HTR-8/SVneo (cell line): ENCODE measurements around the gene TMTC2.
"Not testable (repeated sequence)": the region's sequence is repeated elsewhere in the genome, so short reads cannot be mapped to it uniquely, and the experiment has no call there.

ENCODE experiments used
- DNase-seq: peaks from one replicate; pipeline ENCODE4 v3.0.0; 2011; ENCODE audit warnings: low spot score, mixed read lengths; ENCODE audit not compliant: insufficient read length
- FAIRE-seq: peaks from 2 replicates; lab custom pipeline; 2011; peaks lifted over from hg19 to GRCh38; lab: Jason Lieb, UNC

Gene TMTC2

DNA sequence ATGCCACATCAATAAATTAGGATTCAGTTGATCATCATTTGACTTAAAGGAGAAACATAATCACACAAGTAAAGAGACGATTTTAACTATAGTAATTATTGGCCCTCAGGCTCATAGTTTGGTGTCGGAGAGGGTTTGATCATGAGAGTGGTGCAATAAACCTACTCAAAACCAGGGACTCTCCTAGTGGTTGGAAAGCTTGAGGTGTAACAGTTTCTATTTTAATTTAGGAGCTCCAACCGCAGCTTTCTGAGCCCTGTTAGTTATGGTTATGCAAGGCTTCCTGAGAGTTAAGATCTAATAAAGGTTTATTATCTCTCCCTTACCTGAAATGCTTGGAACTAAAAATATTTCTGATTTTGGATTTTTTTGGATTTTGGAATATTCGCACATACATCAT lies 36.4 kb downstream of the TMTC2 start:
- DNase-seq, result no peak
- FAIRE-seq, result no peak

DNA sequence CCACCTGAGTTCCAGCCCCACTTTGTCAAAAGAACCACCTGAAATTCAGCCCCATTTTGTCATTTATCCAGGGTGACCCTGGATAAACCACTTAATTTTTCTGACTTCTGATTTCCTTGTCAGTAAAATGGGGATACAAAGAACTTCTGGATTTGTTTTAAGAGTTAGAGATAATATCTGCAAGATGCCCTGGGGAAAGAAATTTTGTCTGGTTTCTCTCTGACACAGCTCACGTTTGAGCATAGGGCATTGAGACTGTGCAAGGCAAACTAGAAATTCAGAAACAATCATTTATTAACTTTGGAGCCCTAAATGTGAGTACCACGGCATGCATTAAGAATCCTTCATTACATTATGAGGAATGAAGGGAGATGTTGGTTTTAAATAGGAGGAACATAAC lies 37.2 kb downstream of the TMTC2 start:
- FAIRE-seq (no peak), DNase-seq (no peak)

DNA sequence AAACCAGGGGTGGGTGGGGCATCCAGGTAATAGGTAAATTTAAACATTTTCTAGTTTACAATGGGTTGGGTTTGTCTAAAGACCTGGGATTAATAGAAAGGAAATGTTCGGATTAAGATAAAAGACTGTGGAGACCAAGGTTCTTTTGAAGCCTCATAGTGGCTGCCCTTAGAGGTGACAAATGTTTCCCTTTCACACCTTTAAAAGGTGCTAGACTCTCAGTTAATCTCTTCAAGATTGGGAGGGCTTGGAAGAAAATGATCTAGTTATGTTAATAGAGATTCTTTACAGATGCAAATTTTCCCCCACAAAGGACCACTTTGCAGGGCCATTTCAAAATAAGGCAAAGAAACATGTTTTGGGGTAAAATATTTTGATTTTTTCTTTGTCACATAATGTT lies 39.0 kb downstream of the TMTC2 start:
- FAIRE-seq, result no peak

DNA sequence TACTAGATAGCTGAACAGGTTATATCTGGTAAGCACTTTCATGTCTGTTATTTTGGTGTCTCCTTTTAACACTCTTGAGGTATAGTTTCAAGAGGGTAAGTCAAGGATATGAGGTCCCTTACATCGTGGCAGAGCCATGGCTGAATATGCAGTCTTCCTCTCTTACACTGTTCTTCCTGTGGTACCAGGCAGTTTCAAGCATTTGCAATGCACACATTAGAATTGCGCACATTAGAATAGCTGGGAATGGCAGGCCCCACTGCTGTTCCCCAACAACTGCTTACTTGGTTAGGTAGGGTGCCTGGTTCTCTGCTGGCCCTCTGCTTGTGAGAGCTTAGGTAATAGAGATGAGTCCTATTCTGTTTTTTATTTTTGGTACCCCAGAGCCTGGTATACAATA lies 41.2 kb downstream of the TMTC2 start:
- FAIRE-seq, result no peak
- DNase-seq, result no peak

More for the DNA sequence above, 39.0 kb downstream of the TMTC2 start:
- no peak for DNase-seq

DNA sequence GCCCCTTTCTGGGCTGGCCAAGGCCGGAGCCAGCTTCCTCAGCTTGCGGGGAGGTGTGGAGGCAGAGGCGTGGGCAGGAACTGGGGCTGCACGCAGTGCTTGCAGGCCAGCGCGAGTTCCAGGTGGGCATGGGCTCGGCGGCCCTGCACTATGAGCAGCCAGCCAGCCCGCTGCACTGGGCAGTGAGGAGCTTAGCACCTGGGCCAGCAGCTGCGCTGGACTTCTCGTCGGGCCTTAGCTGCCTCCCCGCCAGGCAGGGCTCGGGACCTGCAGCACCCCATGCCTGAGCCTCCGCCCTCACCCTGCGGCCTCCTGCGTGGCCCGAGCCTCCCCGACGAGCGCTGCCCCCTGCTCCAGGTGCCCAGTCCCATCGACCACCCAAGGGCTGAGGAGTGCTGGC lies 42.0 kb downstream of the TMTC2 start:
- no peak for DNase-seq
- FAIRE-seq, result no peak

DNA sequence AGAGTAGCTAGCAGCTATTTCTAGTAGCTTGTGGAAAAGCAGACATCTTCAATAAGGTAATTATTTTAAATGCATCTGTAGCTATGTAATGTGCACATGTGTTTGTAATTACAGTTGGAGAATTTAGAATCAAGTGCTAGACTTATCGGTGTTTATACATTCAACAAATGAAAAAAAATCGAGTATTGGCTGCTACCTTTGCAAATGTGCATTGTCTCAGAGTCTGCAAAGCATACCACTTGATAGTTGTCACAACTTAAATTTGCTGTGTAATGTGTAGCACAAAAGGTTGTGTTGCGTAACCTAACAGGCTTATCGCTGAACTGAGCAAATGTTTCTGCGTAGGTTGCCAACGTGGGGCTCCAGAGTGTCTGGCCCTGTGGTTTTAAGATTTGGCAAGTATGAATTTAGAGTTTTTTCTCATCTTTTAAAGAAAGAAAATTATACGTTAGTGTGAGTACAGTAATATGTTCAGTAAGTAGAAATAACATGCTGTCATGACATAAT lies 44.3 kb downstream of the TMTC2 start:
- FAIRE-seq, result no peak
- DNase-seq, result no peak

DNA sequence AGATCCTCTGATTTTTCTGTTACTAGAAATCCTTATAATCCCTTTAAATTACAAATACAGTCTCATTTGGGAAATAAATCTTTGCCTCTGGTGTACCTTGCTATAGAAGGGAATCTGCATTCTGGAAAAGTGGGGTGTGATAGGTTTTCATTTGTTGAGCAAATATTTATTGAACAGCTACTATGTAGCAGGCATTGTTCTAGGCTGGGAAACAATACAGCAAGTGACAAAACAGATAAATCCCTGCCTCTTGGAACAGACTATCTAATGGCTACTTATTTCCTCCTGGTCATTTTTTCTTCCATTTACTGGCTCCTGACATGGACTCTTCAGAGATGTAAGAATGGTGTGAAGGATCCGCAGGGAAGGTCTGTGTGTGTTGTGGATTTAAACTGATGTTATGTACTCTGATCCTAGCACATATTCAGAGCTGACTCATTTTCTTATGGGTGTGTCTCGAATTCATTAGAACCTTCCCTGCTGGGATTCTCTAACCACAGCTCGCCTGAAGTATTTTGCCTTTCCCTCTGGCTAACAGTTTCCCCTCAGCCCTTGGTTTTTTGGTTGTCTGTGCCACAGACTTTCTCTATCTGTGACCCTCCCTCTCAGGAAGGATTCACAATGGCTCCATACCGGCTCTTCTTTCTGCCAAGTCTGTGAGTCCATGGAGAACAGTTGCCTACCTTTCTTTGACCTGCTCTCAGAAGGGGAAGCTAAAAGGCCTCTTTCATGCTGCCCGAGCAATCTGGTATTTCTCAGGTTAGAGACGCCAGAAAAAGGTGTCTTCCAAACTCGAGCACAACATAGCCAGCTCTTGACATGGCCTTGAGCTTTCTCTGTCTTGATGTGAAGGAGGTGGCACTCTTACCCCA lies 53.7 kb downstream of the TMTC2 start:
- no peak for FAIRE-seq
- DNase-seq, result no peak

DNA sequence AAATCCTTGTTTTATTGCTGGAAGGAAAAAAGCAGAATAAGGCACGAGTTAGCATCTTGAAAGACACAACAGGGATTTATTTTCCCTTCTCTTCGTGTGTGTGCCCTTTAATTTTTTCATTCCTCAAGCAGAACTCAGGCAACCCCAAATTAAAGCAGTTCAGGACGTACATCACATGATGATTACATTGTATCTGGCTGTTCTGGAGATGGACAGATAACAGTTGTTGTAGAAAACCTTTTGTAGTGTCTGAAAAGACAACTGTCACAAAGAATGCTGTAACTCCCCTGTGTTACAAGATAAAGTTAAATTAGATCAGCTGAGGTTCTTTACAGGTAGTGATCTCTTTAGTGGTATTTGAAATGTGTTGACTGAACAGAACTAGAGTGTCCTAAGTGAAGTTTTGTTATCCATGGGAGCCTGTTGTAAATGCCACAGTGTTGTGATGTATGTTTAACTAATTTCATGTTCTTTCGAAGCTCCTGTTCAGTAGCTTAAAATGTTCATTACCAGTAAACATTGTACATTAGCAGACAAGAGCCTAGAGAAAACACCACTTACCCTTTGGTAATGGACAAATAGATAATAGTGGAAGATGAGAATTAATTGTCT lies 58.5 kb downstream of the TMTC2 start:
- FAIRE-seq, result no peak
- no peak for DNase-seq

DNA sequence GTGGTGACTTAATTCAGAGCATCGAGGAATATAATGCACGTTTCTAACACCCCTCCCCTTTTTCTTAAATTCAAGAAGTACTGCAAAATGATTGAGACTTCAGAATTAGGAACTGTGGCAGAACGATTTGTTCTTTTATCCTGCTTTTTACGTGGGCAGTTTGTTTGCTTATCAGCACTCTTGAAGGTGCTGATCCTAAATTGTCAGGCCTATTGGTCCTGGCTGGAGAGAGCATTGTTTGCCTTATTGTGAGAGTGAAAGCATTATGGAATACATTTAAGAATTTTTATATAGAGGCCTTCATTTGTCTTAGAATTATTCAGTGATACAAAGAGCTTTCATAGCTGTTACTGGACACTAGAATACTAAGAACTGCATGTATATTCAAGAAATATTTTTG lies 59.1 kb downstream of the TMTC2 start:
- no peak for DNase-seq
- no peak for FAIRE-seq

DNA sequence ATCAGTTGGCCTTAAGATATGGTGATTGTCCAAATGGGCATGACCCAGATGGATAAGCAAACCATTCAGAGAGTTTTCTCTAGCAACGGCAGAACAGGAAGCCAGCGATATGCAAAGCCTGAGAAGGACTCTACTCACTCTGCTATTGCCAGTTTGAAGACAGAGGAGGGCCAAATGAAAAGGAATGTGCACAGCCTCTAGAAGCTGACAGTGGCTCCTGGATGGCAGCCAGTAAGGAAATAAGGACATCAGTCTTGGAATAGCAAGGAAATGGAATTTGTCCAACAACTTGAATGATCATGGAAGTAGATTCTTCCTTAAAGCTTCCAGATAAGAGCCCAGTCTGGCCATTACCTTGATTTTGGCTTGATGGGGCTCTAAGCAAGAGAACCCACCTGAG lies 60.0 kb downstream of the TMTC2 start:
- no peak for DNase-seq
- no peak for FAIRE-seq

DNA sequence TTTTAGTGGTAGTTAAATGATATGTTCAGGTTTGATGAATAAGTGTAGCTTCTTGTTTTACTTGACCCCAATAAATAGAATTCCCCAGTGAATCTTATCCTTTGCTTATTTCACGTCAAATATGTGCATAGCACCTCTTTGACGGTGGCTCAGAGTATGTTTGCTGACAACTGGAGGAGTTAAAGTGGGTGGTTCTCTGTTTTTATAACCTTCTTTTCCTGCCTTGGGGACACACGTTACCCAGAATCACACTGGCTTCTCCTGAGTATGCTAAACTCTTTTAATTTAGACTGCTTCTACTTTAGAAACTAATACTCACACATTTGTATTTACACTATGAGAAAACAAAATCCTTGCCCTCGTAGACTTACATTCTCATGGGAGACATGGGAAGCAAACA lies 62.3 kb downstream of the TMTC2 start:
- no peak for FAIRE-seq
- no peak for DNase-seq

DNA sequence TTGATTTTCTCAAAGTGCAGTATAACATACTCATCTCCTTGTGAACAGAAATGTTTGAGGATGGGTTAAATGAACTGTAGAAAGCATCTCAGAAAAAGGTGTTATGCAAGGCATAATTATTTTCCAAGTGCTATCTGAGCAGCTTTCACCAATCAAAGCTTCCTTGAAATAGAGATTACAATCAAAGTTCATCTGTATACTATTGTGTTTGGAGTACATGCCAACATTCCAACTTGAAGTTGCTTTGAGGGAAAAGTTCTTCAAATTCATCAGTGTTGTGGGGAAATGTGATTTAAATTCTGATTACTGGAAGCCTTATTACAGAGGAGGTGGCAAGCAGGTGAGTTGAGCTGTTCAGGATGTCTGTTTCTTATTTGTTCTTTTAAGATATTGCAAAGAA lies 68.2 kb downstream of the TMTC2 start:
- no peak for FAIRE-seq
- DNase-seq, result no peak

DNA sequence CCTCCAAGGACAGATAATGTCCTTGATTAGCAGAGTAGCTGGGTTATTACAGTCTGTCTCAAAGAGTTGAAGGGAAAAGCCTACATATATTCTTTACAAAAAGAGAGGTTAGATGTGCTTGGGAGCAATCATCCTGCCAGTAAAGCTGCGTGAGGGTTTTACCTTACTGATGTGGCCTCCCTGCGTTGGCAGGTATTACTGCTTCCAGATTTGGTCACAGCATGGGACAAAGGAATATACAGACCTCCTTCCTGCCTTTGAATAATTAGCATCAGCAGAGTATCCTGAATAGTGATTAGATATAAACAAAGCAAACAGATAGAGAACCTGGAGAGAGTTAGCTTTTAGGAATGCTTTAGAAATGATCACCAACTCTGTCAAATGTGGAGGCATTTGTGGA lies 69.6 kb downstream of the TMTC2 start:
- DNase-seq, result no peak
- no peak for FAIRE-seq

DNA sequence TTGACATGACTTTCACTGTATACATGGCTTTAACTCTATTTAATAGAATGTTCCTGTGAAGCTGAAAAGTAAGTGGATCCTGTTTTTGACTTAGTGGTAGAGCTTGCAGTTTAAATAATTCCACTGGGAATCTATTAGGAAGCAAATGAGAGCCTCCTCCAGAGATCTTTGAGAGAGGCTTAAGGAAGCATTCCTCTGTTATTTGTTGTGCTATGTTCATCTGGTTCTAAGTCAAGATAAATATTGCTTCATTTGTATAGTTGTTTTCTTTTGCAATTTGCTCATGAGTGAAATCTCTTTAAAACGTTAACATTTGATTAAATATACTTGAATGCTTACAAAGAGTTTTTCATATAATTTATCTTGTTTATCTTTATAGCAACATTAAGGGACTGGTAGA lies 70.4 kb downstream of the TMTC2 start:
- FAIRE-seq, result no peak
- DNase-seq, result no peak

DNA sequence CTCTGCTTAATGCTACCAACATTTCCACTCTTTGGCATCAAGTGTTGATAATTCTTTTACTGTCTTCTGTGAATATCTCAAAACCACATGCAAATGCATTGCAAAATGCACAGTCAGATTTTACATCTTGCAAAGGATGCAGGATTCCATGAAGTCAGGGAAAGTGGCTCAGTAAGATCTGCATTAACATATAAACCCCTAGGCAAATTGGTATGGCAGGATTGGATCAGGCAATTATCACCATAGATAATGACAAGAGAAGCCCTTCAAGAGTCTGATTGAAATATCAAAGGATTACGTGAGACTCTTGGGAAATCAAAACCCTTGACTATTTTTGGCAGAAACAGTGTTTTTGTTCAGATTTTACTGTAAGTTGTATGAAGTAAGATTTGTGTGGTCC lies 71.0 kb downstream of the TMTC2 start:
- DNase-seq, result no peak
- FAIRE-seq, result no peak

DNA sequence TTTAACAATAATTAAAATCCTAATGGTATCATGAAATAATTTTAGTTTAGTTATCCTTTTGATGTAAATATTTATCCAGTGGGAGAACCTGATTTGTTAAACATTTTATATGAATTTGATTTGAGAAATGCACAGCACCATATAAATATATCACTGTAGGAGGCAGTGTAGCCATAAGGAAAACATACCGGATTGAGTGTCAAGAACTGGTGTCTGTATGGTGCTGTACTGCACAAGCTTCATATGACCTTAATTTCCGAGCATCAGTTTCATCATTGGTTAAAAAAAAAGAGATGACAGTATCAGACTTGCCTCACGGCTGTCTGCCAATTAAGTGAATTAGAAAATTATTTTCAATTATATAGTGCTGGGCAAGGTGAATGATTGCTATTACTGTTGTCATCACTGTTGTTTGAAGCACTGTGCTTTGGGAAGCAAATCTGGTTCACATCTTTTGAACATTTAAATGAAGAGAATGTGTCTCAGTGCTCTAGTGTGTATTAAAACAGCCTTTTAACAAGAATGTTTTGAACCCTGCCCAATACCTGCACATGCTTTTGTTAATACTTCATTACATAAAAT lies 72.1 kb downstream of the TMTC2 start:
- no peak for DNase-seq
- FAIRE-seq, result no peak

DNA sequence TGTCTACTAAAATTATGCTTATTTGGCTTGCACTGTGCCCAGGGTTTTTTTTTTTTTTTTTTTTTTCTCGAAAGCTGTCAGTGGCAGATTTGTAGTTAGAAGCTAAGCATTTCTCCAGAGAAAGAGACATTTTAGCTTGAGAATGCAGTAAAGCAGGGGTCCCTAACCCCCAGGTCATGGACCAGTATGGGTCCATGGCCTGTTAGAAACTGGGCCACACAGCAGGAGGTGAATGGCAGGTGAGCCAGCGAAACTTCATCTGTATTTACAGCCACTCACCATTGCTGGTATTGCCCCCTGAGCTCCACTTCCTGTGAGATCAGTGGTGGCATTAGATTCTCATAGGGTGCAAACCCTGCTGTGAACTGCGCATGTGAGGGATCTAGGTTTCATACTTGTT lies 73.7 kb downstream of the TMTC2 start:
- DNase-seq, result no peak
- no peak for FAIRE-seq

DNA sequence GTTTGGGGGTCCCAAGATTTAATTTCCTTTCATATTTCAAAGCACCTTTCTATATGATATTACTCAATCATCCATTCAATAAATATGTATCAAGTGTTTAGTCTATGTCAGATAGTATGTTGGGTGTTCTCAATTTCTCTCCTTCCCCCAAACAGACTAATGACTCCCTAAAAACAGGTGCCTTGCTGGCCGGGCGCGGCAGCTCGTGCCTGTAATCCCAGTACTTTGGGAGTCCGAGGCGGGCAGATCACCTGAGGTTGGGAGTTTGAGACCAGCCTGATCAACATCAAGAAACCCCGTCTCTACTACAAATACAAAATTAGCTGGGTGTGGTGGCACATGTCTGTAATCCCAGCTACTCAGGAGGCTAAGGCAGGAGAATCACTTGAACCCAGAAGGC lies 78.5 kb downstream of the TMTC2 start:
- not testable (repeated sequence) for FAIRE-seq, DNase-seq

DNA sequence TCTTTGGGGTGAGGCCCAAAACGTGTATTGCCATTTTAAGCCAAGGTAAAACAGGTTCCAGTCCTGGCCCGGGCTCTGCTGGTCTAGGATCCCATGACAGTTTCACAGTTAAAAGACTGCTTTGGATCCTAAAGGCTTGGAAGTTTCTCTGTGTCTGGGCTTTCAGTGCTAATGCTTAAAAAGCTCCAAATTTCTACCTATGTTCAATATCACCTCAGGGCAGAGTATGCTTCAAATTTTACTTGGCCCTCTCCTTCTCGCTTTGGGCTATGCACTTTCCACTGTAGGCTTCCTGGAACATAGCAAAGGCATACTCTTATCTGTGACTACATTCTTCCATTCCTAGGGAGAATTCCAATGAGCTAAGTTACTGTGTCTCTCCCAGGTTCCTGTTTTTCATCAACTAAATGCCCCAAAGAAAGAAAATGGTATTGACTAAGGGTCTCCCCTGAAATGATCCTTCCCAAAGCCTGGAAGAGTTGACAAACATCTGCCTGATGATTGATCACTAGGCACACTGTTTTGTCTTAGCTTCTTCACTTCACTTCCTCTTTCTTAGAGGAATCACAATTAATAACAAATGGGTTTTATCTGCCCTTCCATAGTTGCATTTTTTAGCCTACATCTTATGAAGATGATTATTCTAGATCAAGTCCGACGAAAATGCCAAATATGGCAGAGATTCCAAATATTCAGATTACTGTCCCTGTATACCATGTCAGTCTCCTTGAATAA lies 79.4 kb downstream of the TMTC2 start:
- FAIRE-seq, result no peak
- DNase-seq, result no peak

DNA sequence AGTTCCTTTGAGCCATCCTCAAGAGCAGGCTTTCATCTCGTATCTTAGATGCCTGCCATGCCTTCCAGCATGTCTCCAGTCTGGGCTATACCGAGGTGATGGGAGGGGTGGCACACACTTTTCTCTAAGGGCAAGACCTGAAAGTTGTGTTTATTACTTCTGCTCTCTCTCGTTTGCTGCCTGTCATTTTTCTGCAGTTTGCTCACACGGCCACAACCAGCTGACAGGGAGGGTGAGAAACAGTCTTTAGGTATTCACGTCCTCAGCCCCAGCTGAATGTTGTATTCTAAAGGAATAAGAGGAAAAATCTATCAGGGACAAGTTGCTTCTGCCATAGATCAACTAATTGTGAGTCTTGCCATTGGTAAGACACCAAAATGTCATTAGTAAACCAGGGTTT lies 88.0 kb downstream of the TMTC2 start:
- DNase-seq (no peak), FAIRE-seq (no peak)

DNA sequence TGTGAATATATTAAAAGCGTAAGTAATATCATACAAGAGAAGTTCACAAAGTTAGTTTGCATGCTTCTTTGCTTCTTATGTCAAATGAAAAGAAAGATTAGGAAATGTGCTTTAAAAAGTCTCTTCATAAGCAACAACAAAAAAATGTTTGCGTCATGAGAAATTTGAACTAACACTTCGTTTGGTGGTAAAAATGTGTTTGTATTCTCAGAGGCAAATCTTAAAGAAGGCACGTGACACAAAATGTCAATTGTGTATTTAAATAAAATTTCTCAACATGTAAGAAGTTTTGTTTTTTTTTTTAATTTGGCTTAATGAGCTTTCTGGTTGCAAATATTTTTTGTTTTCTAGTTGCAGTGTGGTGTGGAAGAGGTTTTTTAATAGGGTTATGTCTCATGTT lies 93.8 kb downstream of the TMTC2 start:
- no peak for DNase-seq
- FAIRE-seq, result no peak
